NCI-H1436 (cell line): ENCODE data around the gene FEZF2.

Experiments
- DNase-seq: peaks from one replicate; lab custom pipeline; 2025; lab: John Stamatoyannopoulos, UW

The FEZF2 gene

DNA sequence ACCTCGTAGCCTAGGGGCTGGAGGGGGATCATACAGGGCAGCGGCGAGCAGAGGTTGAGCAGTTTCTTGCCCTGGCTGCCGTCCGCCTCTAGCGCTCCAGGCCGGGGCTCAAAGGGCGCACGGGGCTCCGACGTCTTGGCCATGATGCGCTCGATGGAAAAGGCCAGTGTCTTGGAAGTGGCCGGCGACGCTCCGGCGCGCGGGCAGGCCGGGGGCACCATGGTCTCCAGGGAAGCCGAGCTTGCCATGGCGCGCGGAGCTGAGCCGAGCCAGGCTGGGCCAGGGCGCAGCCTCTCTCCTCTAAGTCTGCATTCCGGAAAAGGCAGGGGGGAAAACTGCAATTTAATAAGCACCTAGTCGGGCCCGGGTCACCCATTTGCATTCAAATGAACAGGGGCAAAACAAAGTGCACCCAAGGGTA is 719 bp downstream of the FEZF2 start:
- DNase-seq = no peak

DNA sequence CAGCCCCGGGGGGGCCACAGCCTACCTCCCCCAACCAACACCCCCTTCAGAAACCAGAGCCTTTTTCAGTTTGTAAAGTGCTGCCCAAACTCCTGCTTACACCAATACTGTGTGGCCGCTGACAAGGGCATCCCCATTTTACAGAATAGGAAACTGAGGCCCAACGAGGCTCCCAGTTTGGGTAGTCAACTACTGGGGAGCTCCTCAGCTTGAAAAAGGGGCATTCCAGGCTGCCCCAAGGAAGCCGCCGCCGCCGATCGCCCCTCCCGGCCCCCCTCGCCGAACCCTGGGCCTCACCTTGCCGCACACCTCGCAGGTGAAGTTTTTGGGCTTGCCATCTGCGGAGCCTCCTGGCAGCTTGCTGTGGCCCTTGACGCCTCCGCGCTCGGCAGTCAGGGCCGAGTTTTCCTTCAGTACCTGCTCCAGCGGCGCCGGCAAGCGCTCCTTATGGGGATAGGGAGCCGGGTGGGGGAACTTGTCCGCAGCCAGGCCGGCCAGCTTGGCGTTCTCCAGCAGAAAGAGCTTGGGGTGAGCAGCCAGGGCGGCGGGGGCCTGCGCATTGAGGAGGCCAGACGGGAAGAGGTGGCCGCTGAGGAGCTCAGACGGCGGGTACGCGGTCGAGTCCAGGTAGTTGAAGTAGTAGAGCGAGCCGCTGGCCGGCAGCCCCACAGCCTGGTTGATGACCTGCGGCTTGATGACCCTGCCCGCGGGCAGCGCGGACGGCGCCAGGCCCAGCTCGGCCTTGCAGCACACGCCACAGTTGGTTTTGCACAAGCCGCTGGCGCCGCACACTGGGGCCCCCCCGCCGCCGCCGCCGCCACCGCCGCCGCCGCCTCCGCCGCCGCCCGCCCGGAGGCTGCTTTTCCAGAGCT is 1.4 kb downstream of the FEZF2 start:
- DNase-seq = no peak

DNA sequence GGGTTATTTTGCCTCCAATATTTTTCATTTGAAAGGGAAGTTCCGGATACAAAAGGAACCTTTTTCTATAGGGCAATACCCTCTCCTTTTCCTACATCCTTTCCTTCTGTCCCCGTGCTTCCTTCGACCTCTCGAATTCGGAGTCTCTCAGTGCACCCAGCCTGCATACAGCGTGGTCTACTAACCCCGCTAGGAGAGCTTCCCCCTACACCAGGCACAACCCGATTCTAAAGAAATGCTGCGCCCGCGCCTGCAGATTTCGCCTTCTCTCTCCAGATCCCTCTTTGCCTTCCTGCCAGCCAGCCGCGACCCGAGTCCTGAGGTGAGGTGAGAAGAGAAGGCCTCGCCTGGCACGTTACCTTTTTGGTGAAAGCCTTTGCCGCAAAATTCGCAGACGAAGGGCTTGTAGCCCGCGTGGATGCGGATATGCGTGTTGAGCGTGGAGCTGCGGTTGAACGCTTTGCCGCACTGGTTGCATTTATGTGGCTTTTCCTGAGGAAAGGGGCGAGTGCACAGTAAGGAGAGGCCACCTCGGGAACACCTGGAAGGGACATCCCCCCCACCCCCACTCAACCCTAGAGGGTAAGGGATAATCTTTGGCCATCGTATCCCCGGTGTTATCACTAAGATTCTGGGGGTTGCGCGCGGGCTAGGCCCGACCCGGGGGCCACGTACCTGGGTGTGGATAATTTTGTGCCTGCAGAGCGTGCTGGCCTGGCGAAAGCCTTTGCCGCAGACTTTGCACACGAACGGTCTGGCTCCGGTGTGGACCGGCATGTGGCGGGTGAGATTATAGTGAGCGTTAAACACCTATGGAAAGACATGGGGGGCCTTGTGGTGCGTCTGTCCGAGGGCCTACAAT is 2.3 kb downstream of the FEZF2 start:
- no peak for DNase-seq

DNA sequence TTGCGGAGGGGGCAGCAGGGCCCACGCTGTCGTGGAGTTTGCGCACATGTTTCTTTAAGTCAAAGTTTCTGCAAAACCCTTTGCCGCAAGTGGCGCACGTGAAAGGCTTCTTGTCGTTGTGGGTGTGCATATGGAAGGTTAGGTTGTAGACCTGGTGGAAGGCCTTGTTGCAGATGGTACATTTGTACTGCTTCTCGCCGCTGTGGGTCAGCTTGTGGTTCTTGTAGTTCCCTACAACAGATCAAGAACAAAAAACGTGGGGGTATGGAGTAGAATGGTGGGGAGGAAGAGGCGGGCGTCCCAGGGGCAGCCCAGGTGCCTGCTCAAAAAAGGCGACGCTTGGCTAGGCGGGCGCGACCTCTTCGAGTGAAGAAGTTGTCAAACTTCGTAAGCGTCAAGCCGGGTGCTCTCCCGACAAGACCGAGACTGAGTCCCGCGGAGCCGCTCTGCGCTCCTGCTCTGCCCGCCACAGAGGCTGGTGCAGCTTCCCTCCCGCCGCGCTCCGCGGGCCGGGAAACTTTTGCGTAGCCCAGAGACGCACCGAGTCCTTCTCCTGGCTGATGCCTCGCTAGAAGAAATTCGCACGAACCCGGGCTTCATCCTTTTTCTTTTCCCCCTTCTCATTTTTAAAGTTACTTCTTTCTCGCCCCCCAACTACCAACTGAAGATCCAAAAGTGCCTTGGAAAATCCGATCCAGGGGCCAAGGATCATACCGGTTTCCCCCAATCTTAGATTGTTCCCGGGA is 3.1 kb downstream of the FEZF2 start:
- no peak for DNase-seq

DNA sequence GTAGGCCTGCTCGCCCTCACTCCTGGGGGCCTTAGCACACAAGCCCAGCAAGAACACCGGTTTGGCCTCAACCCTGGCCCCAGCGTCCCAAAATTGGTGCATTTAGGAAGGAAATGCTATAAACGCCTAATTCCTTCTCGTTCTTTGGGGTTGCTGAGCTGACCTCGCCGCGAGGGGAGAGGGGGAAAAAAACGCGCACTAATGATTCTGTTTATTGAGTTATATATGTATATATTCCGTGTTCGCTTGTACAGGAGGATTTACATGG is 3.9 kb downstream of the FEZF2 start:
- DNase-seq = no peak

DNA sequence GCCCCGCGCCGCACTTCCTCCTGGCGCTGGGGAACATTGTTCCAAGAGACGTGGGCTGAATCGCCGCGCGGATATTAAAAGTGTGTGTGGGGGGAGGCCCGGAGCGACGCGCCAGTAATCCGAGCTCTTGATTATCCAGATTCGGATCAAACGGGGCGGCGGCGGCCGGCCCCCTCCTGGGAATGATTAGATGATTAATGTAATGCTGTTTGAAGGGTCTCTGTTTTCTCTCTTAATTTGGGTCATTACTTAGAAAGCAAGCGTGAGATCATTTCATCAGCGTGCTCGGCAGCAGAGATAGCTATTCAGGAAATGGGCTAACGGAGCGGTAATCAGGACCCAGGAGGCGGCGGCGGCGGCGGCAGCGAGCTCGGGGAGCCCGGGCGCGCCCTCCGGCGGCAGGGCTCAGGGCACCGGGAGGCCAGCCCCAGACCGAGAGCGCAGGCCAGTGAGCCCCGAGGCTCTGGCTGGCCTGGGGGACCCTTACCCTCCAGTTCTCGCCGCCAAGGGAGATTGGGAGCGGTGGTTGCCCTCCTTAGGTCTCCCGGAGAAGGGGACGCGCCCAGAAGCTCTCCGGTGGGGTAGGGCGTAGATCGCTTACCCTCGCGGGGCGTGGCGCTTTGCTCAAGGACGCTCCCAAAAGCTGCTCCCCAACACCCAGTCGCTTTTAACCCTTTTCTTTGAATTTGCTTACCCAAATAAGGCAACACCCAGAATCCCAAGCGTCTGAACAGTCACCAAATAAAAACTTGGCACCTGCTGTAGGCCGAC is 4.5 kb downstream of the FEZF2 start:
- DNase-seq = no peak

DNA sequence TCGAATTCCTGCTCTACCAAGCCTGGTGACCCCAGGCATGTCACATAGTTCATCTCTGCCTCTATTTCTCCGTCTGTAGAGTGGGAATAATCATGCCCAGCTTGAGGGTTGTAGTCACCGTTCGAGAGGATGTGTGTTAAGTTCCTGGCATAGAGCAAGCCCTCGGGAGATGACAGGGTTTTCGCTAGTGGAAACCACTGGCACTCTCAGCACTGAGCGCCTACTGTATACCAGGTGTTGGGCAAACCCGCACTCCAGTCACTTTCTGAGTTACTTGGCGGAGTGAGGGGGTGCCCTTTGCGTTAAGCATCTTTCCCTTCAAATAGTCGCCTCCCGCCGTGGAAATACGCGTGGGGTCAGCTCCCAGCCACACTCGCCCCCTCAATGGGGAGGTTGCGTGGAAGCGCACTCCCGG is 5.1 kb downstream of the FEZF2 start:
- no peak for DNase-seq

GRCh38 chr3:62367763-62368195 is 5.6 kb downstream of the FEZF2 start:
- no peak for DNase-seq

DNA sequence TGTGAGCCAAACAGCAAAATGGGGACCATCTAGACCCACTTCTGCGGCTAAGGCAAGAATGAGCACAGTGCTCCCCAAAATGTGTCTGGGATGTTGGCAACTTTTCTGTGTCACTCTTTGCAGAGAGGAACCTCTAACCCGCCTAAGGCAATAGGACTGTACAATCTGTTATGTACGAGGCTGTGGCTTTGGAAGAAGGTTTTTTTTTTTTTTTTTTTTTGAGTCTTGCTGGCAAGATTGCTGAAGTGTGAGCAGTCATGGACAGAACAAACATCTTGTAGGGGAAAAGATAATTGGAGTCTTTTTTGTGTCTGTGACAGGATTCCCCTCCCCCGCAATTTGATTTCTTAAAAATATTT is 7.2 kb downstream of the FEZF2 start:
- no peak for DNase-seq

DNA sequence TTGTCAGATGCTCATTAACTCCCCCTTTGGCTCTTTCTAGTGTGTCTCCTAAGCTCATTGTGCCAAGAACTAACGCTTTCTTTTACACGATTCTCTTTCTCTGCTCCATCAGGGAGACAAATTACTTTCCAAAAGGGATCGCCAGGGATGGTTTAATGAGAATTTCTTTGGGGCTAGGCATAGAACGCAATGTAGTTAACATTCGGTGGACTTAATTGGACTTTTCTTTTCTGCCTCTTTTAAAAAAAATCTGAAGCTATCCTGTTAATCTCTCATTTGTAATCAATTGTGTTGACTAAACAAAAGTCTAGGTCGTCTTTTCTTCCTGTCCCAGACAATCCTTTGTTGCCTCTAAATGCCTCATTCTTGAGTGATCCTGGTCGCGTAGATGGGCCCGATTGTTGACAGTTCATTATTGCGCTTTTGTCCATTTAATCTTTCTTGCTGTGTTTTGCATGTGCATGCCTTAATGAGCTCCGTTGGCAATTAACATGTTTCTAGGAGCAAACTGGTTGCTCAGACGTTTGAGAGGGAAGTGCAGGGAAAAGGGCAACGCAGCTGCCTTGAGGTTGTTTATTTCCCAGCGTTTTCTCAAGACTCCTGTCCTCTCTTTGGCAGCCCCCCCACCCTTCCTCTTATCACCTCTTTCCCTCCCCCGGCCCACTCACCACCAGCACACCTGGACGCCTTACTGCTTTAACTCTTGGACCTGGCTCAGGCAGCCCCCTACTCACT is 7.8 kb downstream of the FEZF2 start:
- DNase-seq = no peak

DNA sequence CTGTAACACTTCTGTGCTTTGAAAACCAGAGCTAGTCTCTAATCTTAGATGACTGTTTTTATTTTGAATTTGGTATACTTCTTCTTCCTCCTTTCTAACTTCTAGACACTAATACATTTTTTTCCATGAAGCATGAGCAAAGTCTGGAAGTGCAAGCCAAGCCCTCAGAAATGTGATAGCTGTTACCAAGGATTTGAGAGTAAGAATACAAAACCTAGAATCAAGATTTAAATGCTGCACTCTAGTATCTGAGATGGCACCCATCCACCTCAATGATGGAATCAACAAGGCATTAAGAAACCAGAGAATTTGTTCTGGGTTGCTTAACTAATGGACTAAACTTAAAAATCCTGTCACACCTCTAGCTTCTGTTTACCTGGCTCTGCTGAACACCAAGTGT is 9.2 kb downstream of the FEZF2 start:
- no peak for DNase-seq

- DNase-seq = no peak
Measured at GRCh38 chr3:62363275-62363674, 10.1 kb downstream of the FEZF2 start.

DNA sequence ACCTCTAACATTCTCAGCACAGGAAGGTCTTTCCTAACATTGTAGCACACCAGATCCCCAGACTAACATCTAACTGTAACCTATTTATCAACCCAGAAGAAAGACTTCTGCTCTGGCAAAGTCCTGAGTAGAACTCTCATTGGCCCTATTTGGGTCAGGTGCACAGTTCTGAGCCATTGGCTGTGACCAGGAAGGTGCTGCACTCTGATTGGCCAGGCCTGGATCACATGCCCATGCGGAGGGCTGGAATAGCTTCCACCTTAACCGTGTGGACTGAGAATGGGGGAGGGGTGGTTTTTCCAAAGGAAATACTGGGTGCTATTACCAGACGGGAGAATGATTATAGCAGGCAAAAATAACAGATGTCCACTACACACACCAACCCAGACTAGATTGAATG is 11.5 kb downstream of the FEZF2 start:
- no peak for DNase-seq

DNA sequence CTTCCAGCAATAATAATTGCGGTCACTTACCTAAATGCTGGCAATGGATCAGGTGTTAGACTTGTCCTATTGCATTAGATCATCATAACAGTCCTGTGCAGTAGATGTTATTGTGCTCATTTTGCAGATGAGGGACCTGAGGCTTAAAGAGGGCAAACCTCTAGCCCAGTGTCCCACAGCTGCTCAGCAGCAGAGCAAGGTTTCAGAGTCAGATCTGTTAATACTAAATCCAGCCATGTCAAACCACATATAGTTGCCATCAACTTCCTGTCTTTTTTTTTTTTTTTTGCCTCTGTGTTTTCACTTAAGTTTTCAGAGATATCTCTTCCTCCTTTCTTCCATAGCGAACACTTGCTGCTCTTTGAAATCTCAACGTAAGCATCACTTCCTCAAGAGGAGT is 12.1 kb downstream of the FEZF2 start:
- DNase-seq = no peak

DNA sequence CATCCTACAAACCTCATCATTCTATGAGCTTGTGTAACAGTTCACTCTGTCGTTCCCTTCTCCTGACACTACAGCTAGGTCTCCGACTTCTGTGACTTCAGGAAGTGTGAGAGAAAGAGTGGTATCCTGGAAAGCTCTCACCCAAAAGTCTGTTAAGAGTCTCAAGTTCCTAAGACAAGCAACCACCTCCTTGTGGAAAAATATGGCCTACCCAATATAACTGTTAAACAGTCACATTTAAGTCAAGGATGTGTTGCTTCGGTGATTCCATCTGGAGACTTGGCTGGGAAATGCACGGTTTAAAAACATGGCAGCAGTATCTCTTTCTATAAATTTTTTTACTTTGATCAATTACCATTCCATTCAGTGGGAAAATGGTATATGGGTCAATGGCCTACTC is 13.8 kb downstream of the FEZF2 start:
- DNase-seq = no peak

- DNase-seq = no peak
Measured at GRCh38 chr3:62356356-62356755, 17.0 kb downstream of the FEZF2 start.

- DNase-seq = no peak
Measured at GRCh38 chr3:62355703-62356102, 17.6 kb downstream of the FEZF2 start.

GRCh38 chr3:62343755-62344154 is 29.6 kb downstream of the FEZF2 start:
- no peak for DNase-seq

DNA sequence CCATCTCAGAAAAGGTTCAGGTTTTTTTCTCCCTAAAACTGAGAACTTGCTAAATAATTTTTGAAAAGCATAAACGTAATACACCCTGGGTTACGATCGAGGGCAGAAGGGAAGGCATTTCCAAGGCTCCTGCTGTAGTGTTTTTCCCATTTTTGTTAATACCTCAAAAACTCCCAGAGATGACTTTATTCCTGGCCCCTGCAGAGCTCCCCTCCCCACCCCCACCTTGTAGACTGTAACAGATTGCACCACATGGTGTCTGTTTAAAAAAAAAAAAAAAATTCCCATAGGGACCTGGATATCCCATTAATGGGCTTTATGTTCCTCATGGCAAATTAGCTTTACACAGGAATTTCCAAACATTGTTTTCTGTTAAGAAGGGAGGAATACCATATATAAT is 38.2 kb downstream of the FEZF2 start:
- DNase-seq = no peak

DNA sequence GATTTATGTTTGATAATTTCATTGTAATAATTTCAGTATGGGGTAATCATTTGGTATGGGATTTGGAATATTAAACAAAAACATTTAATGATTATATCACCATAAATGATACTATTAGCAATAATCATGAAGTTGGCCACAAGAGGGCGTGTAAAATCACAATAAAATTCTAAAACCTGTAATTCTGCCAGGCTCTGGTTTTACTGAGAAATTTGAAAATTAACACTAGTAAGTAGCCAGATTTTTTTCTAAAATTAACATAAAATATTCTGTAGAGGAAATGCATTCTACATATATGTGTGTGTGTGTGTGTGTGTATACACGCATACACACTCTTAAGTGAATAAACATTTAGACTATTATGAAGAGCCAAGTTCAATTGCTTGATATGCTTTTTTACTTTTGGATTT is 40.5 kb downstream of the FEZF2 start:
- no peak for DNase-seq

- no peak for DNase-seq
Measured at GRCh38 chr3:62332017-62332416, 41.3 kb downstream of the FEZF2 start.
